H9 (cell line): ENCODE data around the gene SNED1. TPM values are rescaled to one million over a fixed set of nuclear protein-coding genes. Genes with fewer than 3 reads are reported as not detected.

Source experiments
- DNase-seq: peaks from one replicate; pipeline ENCODE4 v3.0.0-alpha.2; 2017
- H2AFZ ChIP-seq: one replicate; pipeline ENCODE4 v1.6.1; 2013; ENCODE audit warnings: mild to moderate bottlenecking, low read length, control low read depth, moderate library complexity
- H2AK5ac ChIP-seq: 2 replicates; pipeline ENCODE4 v1.6.1; 2013; ENCODE audit warnings: low read length, control low read depth, mixed read lengths; ENCODE audit not compliant: insufficient read length
- H2BK120ac ChIP-seq: one replicate; pipeline ENCODE4 v1.6.1; 2013; ENCODE audit warnings: low read depth, mild to moderate bottlenecking, low read length, control low read depth, inconsistent platforms; ENCODE audit not compliant: poor library complexity, severe bottlenecking
- H2BK12ac ChIP-seq: 2 replicates; pipeline ENCODE4 v1.6.1; 2013; ENCODE audit warnings: low read length, control low read depth, mixed read lengths, low read depth; ENCODE audit not compliant: insufficient read length
- H2BK15ac ChIP-seq: 2 replicates; pipeline ENCODE4 v1.6.1; 2013; ENCODE audit warnings: low read depth, low read length, control low read depth
- H2BK20ac ChIP-seq: one replicate; pipeline ENCODE4 v1.6.1; 2013; ENCODE audit warnings: low read depth, mild to moderate bottlenecking, low read length, control low read depth, inconsistent platforms; ENCODE audit not compliant: poor library complexity, severe bottlenecking
- H2BK5ac ChIP-seq: 2 replicates; pipeline ENCODE4 v1.6.1; 2013; ENCODE audit warnings: low read length, control low read depth, mixed read lengths; ENCODE audit not compliant: insufficient read length
- H3K14ac ChIP-seq: 2 replicates; pipeline ENCODE4 v1.6.1; 2013; ENCODE audit warnings: low read length, control low read depth; ENCODE audit not compliant: insufficient read depth
- H3K18ac ChIP-seq: 2 replicates; pipeline ENCODE4 v1.6.1; 2013; ENCODE audit warnings: low read depth, mild to moderate bottlenecking, mixed read lengths, low read length, control low read depth; ENCODE audit not compliant: insufficient read length
- H3K23ac ChIP-seq: 2 replicates; pipeline ENCODE4 v1.6.1; 2013; ENCODE audit warnings: low read length, control low read depth, mixed read lengths, low read depth; ENCODE audit not compliant: insufficient read length
- H3K23me2 ChIP-seq: 2 replicates; pipeline ENCODE4 v1.6.1; 2013; ENCODE audit warnings: low read depth, mild to moderate bottlenecking, mixed read lengths, low read length, control low read depth; ENCODE audit not compliant: insufficient read length, poor library complexity, severe bottlenecking
- H3K27ac ChIP-seq: 2 replicates; pipeline ENCODE4 v1.5.1; 2013; ENCODE audit warnings: low read length, control low read depth, mixed read lengths, low read depth; ENCODE audit not compliant: insufficient read length
- H3K27me3 ChIP-seq: 2 replicates; pipeline ENCODE4 v1.6.1; 2013; ENCODE audit warnings: low read length, control low read depth, inconsistent platforms; ENCODE audit not compliant: insufficient read depth
- H3K4ac ChIP-seq: 2 replicates; pipeline ENCODE4 v1.6.1; 2013; ENCODE audit warnings: low read depth, mild to moderate bottlenecking, control low read depth, inconsistent platforms, low read length, moderate library complexity
- H3K4me1 ChIP-seq: 2 replicates; pipeline ENCODE4 v1.6.1; 2013; ENCODE audit warnings: low read length, control low read depth, inconsistent platforms; ENCODE audit not compliant: insufficient read depth
- H3K4me2 ChIP-seq: 2 replicates; pipeline ENCODE4 v1.6.1; 2013; ENCODE audit warnings: low read length, control low read depth, mixed read lengths; ENCODE audit not compliant: insufficient read length, insufficient read depth
- H3K56ac ChIP-seq: 2 replicates; pipeline ENCODE4 v1.6.1; 2013; ENCODE audit warnings: low read depth, mild to moderate bottlenecking, mixed read lengths, low read length, control low read depth; ENCODE audit not compliant: insufficient read length
- H3K79me1 ChIP-seq: 2 replicates; pipeline ENCODE4 v1.6.1; 2013; ENCODE audit warnings: low read depth, mild to moderate bottlenecking, moderate library complexity, low read length, control low read depth, inconsistent platforms; ENCODE audit not compliant: insufficient read depth, poor library complexity, severe bottlenecking
- H3K79me2 ChIP-seq: 2 replicates; pipeline ENCODE4 v1.6.1; 2013; ENCODE audit warnings: low read length, control low read depth, inconsistent platforms; ENCODE audit not compliant: insufficient read depth
- H3K9ac ChIP-seq: 2 replicates; pipeline ENCODE4 v1.6.1; 2013; ENCODE audit warnings: low read length, control low read depth, mixed read lengths; ENCODE audit not compliant: insufficient read length; ENCODE audit errors: extremely low read depth
- H3K9me3 ChIP-seq: one replicate; pipeline ENCODE4 v1.6.1; 2013; ENCODE audit warnings: low read depth, low read length, inconsistent platforms; ENCODE audit not compliant: control insufficient read depth
- H3T11ph ChIP-seq: one replicate; pipeline ENCODE4 v1.6.1; 2013; ENCODE audit warnings: mild to moderate bottlenecking, low read length, control low read depth, inconsistent platforms
- H4K20me1 ChIP-seq: one replicate; pipeline ENCODE4 v1.6.1; 2013; ENCODE audit not compliant: control insufficient read depth, insufficient read length, insufficient read depth
- H4K5ac ChIP-seq: 2 replicates; pipeline ENCODE4 v1.6.1; 2013; ENCODE audit warnings: low read depth, mild to moderate bottlenecking, mixed read lengths, low read length, control low read depth; ENCODE audit not compliant: insufficient read length
- H4K8ac ChIP-seq: replicated peaks from 2 replicates; pipeline ENCODE4 v1.6.1; 2013; ENCODE audit warnings: low read length, control low read depth, mixed read lengths, low read depth; ENCODE audit not compliant: insufficient read length
- H4K91ac ChIP-seq: 2 replicates; pipeline ENCODE4 v1.6.1; 2013; ENCODE audit warnings: low read depth, mild to moderate bottlenecking, moderate library complexity, mixed read lengths, low read length, control low read depth; ENCODE audit not compliant: insufficient read length
- H3K27ac Mint-ChIP-seq, 3 experiments: 2 replicates in 2 of 3; 3 replicates in 1 of 3; pipeline ENCODE4 v1.8.0; 2020 to 2021; ENCODE audit warnings: mixed read lengths in 3 of 3, mild to moderate bottlenecking in 1 of 3, moderate library complexity in 1 of 3
- H3K27me3 Mint-ChIP-seq: 2 replicates; pipeline ENCODE4 v1.8.0; 2021; ENCODE audit warnings: low read depth, mild to moderate bottlenecking, moderate library complexity, mixed read lengths
- H3K36me3 Mint-ChIP-seq, 3 experiments: 2 replicates in 2 of 3; 3 replicates in 1 of 3; pipeline ENCODE4 v1.8.0; 2020 to 2021; ENCODE audit warnings: low read depth in 3 of 3, mixed read lengths in 3 of 3; ENCODE audit not compliant: insufficient read depth in 1 of 3
- H3K4me1 Mint-ChIP-seq, 2 experiments: 2 replicates each; pipeline ENCODE4 v1.8.0; 2020; ENCODE audit warnings: mixed read lengths in 2 of 2
- H3K4me3 Mint-ChIP-seq, 2 experiments: 2 replicates in 1 of 2; 3 replicates in 1 of 2; pipeline ENCODE4 v1.8.0; 2020 to 2021; ENCODE audit warnings: mild to moderate bottlenecking in 2 of 2, mixed read lengths in 2 of 2, moderate library complexity in 1 of 2
- H3K9me3 Mint-ChIP-seq, 2 experiments: 2 replicates in 1 of 2; 3 replicates in 1 of 2; pipeline ENCODE4 v1.8.0; 2020; ENCODE audit warnings: mild to moderate bottlenecking in 2 of 2, mixed read lengths in 2 of 2, moderate library complexity in 1 of 2
- CTCF ChIP-seq: fragments of 200-600 bp; sonication (generic); conservative IDR thresholded peaks from 3 replicates; pipeline ENCODE4 v1.8.0; 2021; ENCODE audit warnings: antibody characterized with exemption, mild to moderate bottlenecking
- WGBS: extraction: QIAGEN DNeasy Blood & Tissue Kit; methylation state at CpG from one replicate; pipeline ENCODE4 v1.1.7; 2013; ENCODE audit warnings: missing lambda C conversion rate, low lambda C conversion rate, mixed read lengths; ENCODE audit not compliant: insufficient read length; ENCODE audit errors: extremely low coverage; 5-methylcytosine and 5-hydroxymethylcytosine counted together
- total RNA-seq: library from RNA; stranded (reverse); gene quantifications from 2 replicates; pipeline ENCODE4 v1.2.1, GENCODE V29; 2021

SNED1 gene
- total RNA-seq, 1 experiment from 2014 or later = 2.5 TPM

GRCh38 chr2:241067501-241068135 lies 69.2 kb downstream of the SNED1 start:
- no peaks in the 10 kb centered on the region for H3K4me1 ChIP-seq
- no peak overlapping the region for H2BK20ac ChIP-seq
- H2BK5ac ChIP-seq = no peak overlapping the region
- no peaks in the 10 kb centered on the region for H3K9me3 Mint-ChIP-seq
- H3K23me2 ChIP-seq = no peaks in the 10 kb centered on the region
- no peak overlapping the region for H4K5ac ChIP-seq
- H3K4me2 ChIP-seq = no peak overlapping the region
- no peak overlapping the region for H3K4me3 Mint-ChIP-seq
- H3K27ac Mint-ChIP-seq = no peak overlapping the region
- no peak overlapping the region for H3K4ac ChIP-seq
- no peaks in the 10 kb centered on the region for H4K20me1 ChIP-seq
- no peak overlapping the region for H2BK15ac ChIP-seq
- no peaks in the 10 kb centered on the region for H3K79me2 ChIP-seq
- TF ChIP-seq CTCF = no peak
- H3K56ac ChIP-seq = no peak overlapping the region
- no peak overlapping the region for H2BK120ac ChIP-seq
- H3K79me1 ChIP-seq = no peaks in the 10 kb centered on the region
- no peak overlapping the region for H3K23ac ChIP-seq
- H3K27me3 ChIP-seq = no peaks in the 10 kb centered on the region
- no peak overlapping the region for H2AK5ac ChIP-seq
- no peak overlapping the region for H4K91ac ChIP-seq
- no peak overlapping the region for H3K14ac ChIP-seq
- H3K36me3 Mint-ChIP-seq = no peaks in the 10 kb centered on the region
- H3K4me1 Mint-ChIP-seq = peaks cover under 1 to 8% of the 10 kb centered on the region in 2 experiments
- H2AFZ ChIP-seq = no peak overlapping the region
- H2BK12ac ChIP-seq = no peak overlapping the region
- no peak overlapping the region for H3K9ac ChIP-seq
- H3K27ac ChIP-seq = no peak overlapping the region
- H3T11ph ChIP-seq = no peak overlapping the region
- no peak overlapping the region for H4K8ac ChIP-seq
- H3K9me3 ChIP-seq = no peaks in the 10 kb centered on the region
- WGBS = no CpG with 5 or more reads among the region's 21 CpGs
- no peak overlapping the region for H3K18ac ChIP-seq
- no peaks in the 10 kb centered on the region; the same call in 1 of the 2 replicates for H3K27me3 Mint-ChIP-seq
- no peak for DNase-seq
